ENCODE data around the gene ETNPPL.

ETNPPL gene

DNA sequence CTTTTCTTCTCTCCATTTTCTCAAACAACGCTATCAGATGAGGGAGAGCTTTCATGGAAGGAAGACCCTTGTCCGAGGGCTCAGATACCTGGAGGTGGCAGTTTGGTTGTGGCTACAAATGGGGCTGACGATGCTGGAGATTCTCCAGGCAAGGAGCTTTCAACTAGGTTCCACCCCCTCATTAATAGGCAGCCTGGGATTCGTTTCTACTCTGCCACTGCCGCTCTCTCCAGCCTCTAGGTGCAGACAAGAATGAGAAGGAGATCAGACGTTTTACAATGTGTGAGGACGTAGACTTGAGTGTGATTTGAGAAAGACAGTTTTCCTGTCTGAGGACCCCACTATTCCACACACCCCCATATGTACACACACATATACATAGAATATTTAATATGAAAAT is 53.1 kb downstream of the ETNPPL start:
- in situ Hi-C loops (cut with MboI; ENCODE audit: low sequenced_read_pairs, unreplicated experiment), result no loop called here
- TF ChIP-seq, protein P1, sequence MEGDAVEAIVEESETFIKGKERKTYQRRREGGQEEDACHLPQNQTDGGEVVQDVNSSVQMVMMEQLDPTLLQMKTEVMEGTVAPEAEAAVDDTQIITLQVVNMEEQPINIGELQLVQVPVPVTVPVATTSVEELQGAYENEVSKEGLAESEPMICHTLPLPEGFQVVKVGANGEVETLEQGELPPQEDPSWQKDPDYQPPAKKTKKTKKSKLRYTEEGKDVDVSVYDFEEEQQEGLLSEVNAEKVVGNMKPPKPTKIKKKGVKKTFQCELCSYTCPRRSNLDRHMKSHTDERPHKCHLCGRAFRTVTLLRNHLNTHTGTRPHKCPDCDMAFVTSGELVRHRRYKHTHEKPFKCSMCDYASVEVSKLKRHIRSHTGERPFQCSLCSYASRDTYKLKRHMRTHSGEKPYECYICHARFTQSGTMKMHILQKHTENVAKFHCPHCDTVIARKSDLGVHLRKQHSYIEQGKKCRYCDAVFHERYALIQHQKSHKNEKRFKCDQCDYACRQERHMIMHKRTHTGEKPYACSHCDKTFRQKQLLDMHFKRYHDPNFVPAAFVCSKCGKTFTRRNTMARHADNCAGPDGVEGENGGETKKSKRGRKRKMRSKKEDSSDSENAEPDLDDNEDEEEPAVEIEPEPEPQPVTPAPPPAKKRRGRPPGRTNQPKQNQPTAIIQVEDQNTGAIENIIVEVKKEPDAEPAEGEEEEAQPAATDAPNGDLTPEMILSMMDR (IDR thresholded peaks at IDR 0.05; ENCODE audit: borderline replicate concordance, control extremely low read depth, extremely low read depth, insufficient read depth, missing control alignments), result no peak
- DNase-seq (ENCODE audit: low spot score), result no peak

GRCh38 chr4:108709234-108709633 is 53.6 kb downstream of the ETNPPL start:
- in situ Hi-C loops (cut with MboI; ENCODE audit: low sequenced_read_pairs, unreplicated experiment), result no loop called here
- TF ChIP-seq, protein P1 (IDR thresholded peaks at IDR 0.05; ENCODE audit: borderline replicate concordance, control extremely low read depth, extremely low read depth, insufficient read depth, missing control alignments), result no peak
- DNase-seq (ENCODE audit: low spot score), result no peak

GRCh38 chr4:108706289-108706688 is 56.6 kb downstream of the ETNPPL start:
- DNase-seq (ENCODE audit: low spot score), result no peak
- in situ Hi-C loops (cut with MboI; ENCODE audit: low sequenced_read_pairs, unreplicated experiment), result no loop called here
- TF ChIP-seq, protein P1 (IDR thresholded peaks at IDR 0.05; ENCODE audit: borderline replicate concordance, control extremely low read depth, extremely low read depth, insufficient read depth, missing control alignments), result no peak

DNA sequence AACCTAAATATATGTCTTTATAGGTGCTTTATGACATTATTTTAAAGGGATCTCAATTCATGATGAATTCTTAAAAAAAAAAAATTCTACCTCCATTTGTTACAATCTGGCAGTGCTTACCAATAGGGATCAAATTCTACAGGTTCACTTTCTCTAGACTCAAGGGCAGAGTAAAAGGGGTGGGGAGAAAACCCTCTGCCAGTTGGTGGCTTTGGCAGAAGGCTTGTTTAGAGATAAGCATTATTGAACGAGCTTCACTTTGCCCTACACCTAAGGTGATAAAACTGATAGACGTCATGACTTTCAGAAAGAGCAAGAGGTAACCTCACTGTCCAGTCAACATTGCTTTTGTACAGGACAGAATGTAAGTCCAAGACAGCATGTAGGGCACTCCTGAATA is 58.9 kb downstream of the ETNPPL start:
- in situ Hi-C loops (cut with MboI; ENCODE audit: low sequenced_read_pairs, unreplicated experiment), result no loop called here
- TF ChIP-seq, protein P1 (IDR thresholded peaks at IDR 0.05; ENCODE audit: borderline replicate concordance, control extremely low read depth, extremely low read depth, insufficient read depth, missing control alignments), result no peak
- DNase-seq (ENCODE audit: low spot score), result no peak

- TF ChIP-seq, protein P1 (IDR thresholded peaks at IDR 0.05; ENCODE audit: borderline replicate concordance, control extremely low read depth, extremely low read depth, insufficient read depth, missing control alignments), result no peak
- in situ Hi-C loops (cut with MboI; ENCODE audit: low sequenced_read_pairs, unreplicated experiment), result no loop called here
- no peak for DNase-seq (ENCODE audit: low spot score)
Measured at GRCh38 chr4:108703370-108703769, 59.5 kb downstream of the ETNPPL start.

DNA sequence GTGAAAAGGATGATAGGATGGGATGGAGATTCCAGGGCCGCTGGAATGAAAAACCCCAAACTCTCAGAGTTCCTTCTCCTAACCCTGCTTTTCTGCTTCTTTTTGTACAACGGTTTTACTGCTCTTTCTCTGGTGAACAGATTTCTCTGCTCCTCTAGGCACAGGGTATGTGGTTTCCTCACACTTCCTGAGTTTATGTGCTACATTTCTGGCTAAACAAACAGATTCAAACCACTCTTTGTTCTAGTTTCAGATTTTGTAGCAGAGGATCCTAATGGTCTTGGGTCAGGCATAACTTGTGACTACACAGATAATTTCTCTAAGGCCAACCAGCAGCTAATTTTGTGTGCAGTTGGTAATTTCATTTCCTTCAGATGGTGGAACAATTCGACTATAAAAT is 59.9 kb downstream of the ETNPPL start:
- in situ Hi-C loops (cut with MboI; ENCODE audit: low sequenced_read_pairs, unreplicated experiment), result no loop called here
- DNase-seq (ENCODE audit: low spot score), result no peak
- TF ChIP-seq, protein P1 (IDR thresholded peaks at IDR 0.05; ENCODE audit: borderline replicate concordance, control extremely low read depth, extremely low read depth, insufficient read depth, missing control alignments), result no peak
